Transverse colon (tissue), 4 donors: ENCODE data around the gene SLC30A5.

Experiments used
- POLR2AphosphoS5 ChIP-seq, 3 donors: sonication (generic); formaldehyde crosslinking; IDR thresholded peaks; one replicate each; pipeline ENCODE4 v1.6.1; 2016; ENCODE audit warnings: antibody characterized with exemption in 3 of 3
- TF ChIP-seq, protein P1 (sequence below), 5 experiments: fragments of 200-600 bp in 3 of 5; fragments of 450-650 bp in 2 of 5; sonication (generic) in 3 of 5; IDR thresholded peaks; 1 replicate in 2 of 5; 2 replicates in 3 of 5; pipeline ENCODE4 v1.5.1; 2016 to 2017; ENCODE audit warnings: antibody characterized with exemption in 5 of 5, inconsistent platforms in 3 of 5, mild to moderate bottlenecking in 2 of 5, moderate library complexity in 1 of 5

DNA sequence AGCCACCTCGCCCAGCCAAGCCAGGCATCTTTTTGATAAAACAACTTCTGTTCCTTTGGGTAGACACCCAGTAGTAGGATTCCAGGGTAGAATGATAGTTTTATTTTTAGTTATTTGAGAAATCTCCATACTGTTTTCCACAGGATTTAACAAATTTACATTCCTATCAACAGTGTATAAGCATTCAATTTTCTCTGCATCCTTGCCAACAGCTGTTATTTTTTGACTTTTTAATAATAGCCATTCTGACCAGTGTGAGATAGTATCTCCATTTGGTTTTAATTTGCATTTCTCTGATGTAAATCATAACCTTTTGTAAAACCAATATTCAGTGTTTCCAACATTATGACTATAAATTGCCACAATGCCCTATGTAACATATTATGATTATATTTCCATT lies 45.0 kb downstream of the SLC30A5 start:
- TF ChIP-seq POLR2AphosphoS5 (IDR thresholded peaks at IDR 0.05), result no peak
- TF ChIP-seq, protein P1, sequence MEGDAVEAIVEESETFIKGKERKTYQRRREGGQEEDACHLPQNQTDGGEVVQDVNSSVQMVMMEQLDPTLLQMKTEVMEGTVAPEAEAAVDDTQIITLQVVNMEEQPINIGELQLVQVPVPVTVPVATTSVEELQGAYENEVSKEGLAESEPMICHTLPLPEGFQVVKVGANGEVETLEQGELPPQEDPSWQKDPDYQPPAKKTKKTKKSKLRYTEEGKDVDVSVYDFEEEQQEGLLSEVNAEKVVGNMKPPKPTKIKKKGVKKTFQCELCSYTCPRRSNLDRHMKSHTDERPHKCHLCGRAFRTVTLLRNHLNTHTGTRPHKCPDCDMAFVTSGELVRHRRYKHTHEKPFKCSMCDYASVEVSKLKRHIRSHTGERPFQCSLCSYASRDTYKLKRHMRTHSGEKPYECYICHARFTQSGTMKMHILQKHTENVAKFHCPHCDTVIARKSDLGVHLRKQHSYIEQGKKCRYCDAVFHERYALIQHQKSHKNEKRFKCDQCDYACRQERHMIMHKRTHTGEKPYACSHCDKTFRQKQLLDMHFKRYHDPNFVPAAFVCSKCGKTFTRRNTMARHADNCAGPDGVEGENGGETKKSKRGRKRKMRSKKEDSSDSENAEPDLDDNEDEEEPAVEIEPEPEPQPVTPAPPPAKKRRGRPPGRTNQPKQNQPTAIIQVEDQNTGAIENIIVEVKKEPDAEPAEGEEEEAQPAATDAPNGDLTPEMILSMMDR (IDR thresholded peaks at IDR 0.05), result no peak
